Activated CD8-positive, alpha-beta memory T cell treated with anti-CD3 and anti-CD28 coated beads, Interleukin-2, amount 50 U/mL, for 24 hours (primary cell): ENCODE data around the gene TBC1D10A.
"Not testable (repeated sequence)": the region's sequence is repeated elsewhere in the genome, so short reads cannot be mapped to it uniquely, and the experiment has no call there.

Experiments used
- DNase-seq: peaks from one replicate; pipeline ENCODE4 v3.0.0-alpha.2; 2020; ENCODE audit errors: extremely low read depth

TBC1D10A gene

DNA sequence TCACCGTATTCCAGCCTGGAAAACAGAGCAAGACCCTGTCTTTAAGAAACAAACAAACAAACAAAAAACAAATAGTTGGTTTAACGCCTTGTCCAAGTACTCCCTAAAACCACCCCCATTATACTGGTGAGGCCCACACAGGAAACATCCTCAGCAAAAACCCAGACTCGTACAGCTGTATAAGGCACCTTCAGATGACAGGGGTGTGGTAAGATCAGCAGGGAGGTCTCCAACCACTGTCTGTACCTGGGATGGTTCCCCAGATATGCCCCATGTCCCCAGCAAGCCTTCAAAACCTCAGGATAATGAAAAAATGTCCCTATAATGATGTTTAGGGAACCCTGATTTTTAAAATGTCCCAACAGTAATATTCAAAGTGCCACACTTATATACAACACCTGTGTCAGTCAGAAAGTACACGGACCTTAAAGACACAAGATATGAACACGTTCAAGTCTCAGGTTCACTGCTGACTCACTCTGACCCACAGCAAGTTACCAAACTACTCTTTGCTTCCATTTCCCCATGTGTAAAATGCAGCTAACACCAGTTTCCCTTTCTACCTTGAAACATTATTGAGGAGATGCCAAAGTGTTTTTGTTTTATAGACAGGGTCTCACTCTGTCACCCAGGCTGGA, 20.6 kb upstream of the TBC1D10A start:
- DNase-seq = no peak

DNA sequence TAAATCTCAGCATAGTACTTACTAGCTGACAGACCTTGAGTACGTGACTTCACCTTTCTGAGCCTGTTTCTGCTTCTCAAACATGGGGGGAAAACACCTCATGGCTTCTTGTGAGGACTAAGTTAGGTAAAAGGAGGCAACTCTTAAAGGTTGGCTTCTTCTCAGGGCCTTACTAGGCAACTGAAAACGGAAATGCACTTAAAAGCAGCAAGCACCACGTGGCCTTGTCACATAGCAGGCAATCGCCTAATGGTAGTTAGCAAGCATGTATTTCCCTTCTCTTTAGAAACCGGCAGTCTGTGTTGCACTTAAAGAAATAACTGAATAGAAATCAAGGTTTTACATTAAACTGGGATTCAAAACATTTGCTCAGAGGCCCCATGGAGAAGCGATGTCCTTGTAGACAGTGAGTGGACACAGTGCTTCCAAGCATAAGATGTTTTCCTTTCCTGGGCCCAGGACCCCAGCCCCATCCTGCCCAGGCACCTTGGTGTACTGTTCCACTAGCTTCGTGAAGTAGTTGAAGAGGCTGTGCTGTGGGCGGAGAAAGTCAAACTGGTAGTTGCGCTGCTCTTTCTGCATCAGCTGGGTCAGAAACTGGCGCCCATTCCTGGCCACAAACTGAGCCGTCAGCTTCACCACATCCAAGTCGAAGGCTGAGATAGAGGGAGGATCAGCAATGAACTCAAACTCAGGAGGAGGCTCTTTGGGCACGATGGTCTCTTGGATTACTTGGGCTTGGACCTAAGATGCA, 17.9 kb upstream of the TBC1D10A start:
- no peak for DNase-seq

DNA sequence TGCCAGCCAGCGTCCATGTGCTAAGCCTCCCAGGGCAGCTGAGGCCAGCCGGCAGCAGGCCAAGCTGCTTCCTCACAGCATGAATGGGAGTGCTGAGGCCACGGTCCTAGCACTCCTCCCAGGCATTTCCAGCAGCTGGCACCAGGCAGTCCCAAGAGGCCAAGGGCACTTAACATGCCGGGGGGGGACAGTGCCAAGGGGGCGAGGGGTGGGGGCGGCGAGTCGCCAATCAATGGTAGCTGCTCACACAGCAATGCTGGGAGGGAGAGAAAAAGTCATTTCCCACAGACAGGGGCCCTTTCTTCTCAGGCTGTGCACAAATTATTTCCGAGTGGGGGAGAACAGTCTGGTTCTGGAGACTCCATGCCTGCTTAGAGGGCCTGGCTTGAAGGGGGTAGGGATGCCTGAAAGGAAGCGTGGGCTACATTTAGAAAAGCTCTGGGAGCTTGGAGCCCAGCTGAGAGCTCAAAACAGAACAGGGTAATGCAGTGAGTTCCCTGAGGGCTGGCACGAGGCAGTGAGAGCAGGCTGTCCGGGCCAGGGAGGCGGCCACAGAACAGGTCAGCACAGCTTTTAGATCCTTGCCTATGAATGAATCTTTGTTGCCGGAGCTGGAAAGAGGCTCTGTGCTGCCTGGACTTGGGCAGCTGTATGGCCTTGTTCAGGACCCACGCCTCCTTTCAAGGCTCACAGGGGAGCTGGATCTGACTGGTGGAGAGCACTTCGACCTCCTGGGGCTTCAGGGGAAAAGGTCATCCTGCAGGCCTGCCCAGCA, 14.4 kb upstream of the TBC1D10A start:
- no peak for DNase-seq

DNA sequence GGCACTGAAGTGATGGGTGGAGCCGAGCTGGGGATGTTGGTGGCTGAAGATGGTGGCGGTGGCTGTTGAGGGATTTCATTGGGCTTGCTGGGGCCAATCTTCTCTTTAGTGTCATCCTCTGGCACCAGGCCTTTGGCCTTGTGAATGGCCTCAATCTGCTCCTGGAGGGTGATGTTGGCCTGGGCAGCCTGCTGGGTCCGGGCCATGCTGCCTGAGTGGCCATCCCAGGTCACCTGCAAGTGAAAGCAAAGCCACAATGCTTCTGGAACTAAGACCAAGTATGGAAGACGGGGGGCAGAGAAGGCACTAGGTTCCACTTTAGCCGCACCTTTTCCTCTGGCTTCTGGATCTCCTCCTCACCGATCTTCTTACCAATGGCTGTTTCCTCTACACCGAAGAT, 12.1 kb upstream of the TBC1D10A start:
- no peak for DNase-seq

DNA sequence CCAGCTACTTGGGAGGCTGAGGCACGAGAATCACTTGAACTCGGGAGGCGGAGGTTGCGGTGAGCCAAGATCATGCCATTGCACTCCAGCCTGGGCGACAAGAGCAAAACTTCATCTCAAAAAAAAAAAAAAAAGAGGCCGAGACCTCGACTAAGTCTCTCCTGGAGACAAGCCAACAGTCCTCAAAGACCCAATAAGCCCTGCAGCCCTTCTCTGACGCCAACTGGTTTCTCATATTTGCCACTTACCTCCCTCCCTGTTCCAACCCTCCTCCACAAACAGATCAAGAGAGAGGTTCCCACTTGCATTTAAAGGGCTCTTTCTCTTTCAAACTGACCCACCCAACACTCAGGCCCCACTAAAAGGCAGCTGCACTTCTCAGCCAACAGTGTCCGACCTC, 11.6 kb upstream of the TBC1D10A start:
- not testable (repeated sequence) for DNase-seq

DNA sequence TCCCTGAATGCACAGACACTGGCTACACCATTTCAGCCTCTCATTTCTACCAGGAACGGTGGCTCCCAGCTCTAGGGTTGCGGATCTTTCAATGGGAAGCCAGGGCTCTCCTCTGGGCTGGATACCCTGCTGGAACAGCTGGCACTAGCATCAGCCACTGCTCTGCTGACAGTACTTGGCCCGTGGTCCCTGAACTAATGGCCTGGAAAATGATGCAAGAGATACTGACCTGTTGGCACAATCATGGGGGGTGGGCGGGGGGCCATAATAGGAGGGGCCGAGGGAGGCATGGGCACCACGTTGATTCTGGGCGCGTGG, 10.7 kb upstream of the TBC1D10A start:
- no peak for DNase-seq

DNA sequence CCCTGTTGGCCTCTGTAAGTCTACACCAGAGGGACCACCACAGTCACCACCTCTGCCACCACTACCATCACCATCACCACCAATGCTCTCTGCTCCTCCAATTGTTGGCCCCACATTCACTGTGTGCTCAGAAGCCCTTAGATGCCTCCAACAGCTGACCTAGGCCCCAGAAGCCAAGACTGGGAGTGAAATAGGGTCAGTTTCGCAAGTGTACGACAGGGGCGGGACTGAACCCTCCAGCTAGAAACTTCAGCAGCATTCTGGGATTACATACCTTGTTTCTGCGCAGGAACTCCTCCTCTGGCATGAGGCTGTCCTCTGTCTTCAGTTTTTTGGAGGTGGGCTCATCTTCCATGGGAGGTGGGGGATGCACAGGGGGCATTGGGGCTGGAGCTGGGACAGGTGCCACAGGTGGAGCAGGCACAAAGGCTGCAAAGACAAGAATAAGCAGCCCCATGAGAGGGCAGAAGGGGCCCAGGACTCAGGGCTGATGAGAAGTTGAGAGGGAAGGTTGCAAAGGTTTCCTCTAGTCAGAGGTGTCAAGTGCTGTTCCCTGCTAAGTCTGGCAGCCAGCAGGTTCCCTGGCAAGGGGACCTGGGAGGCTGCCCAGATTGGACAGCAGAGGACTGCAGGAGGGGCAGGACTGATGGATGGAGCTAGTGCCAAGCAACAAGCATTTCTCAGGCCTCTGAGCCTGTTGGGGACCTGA, 10.2 kb upstream of the TBC1D10A start:
- no peak for DNase-seq

DNA sequence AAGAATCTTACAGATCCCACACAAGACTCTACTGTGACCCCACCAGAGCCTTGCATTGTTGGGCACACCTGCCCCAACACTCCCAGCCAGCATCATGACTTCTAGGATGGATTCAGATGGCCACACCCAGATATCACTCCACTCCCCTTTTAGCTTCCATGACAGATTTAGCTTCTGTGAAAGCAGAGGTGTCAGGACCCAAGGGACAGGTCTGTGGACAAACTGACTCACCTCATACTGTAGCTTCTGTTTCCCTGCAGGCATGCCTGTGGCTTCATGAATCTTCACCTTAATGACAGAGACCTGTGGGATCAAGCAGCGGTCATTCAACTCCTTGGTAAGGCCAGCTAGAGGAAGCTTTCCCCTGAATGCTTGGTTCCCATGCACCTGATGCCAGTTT, 8.5 kb upstream of the TBC1D10A start:
- DNase-seq = no peak

DNA sequence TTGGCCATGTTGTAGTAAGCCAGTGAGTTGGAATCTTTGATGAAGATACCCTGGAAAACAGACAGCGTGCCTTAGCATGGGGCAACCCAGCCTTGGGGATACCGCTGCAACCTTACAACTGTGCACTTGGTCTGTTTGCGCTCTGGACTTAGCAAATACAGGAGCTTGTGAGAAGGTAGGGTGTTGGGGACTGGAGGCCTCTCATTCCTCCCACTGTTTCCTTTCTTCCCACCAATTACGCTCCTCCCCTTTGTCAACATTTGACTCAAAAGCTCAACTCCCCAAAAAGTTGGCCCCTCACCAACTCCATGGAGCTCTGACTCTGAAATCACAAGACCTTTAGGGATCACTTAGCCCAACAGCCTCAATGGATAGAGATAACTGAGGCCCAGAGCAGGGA, 7.9 kb upstream of the TBC1D10A start:
- DNase-seq = no peak

DNA sequence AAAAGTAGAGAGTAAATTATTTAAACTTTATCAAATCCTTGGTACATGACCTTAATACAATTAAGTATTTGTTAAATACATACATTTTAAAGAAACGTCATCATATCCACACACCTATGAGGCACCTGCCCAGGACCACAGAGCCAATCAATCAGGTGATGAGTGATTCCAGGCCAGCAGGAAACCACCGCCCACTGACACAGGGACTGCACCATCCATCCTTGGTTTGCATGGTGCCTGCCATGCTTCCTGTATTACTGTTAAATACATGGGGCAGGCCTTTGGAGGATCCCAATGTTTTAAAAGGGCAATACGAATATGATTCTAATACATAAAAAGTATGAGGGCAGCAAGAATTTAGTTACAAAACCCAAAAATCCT, 7.0 kb upstream of the TBC1D10A start:
- no peak for DNase-seq

DNA sequence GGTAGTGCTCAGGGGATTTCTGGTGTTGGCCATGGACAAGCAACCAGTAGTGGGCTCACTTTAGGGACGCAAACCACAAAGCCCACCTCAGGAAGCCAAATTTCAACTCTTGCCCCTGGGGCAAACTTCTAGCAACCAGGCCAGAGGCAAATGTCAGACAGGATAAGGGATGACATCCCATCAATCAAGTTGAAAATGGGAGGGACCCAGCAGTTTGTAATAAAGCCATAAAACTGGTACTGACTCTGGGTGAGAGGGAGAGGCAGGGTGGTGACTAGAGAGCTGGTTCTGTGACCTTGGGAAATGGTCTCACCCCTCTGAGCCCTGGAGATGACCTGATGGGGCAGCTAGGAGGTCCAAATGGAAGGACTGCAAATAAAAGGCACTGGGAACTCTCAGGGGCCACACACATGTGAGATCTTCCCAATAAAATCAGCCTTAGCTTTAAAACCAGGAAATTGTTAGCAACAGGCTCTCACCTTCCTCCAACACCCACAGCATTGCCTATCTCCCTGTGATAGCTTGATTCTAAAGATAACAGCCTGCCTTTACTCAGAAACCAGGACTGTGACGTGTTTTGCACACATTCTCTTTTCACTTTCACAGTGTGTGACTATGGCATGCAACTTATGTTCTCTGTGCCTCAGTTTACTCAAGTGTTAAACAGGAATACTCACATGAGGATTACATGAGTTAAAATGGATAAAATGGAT, 6.4 kb upstream of the TBC1D10A start:
- no peak for DNase-seq

DNA sequence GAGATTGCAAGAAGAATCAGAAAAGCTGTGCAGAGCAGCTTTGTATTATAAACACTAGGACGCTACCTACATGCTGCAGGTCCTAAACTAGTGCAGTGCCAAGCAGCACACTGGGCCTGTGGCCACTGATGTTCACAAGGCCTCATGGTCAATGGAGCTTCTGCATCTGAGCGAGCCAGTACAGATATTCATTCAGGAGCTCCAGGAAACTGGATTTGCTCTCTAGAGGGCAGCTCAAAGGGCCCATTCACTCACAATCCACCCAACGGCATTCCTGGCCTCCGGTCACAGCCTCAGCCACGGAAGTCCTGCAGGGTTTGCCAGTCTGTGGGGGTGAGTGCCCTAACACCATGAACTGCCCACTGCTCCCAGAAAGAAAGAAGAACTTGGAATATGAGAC, 5.8 kb upstream of the TBC1D10A start:
- no peak for DNase-seq

DNA sequence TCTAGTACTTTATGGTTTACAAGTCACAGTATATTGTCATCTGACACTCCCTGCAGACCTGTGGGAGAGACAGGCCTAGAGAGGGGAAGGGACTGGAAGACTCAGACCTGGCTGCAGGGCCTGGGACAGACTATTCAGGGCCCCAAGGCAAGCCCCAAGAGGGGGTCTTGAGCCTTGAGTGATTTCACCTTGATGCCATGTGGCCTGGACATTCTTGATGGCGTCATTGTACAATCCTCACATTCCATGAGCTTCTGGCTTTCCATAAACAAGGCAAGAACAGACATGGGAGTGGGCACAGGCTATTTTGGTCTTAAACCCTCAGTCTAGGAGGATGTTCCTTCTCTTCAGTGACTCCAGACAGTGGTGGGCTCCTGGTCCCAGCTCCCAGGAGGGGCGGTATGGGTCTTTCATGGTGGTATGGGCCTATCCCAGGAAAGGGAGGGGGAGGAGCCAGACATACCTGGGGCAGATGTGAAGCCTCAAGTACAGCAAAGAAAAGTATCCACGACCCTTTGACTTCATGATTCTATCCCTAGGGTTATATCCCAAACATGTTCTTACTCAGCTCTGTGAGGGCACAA, 1.8 kb upstream of the TBC1D10A start:
- no peak for DNase-seq

DNA sequence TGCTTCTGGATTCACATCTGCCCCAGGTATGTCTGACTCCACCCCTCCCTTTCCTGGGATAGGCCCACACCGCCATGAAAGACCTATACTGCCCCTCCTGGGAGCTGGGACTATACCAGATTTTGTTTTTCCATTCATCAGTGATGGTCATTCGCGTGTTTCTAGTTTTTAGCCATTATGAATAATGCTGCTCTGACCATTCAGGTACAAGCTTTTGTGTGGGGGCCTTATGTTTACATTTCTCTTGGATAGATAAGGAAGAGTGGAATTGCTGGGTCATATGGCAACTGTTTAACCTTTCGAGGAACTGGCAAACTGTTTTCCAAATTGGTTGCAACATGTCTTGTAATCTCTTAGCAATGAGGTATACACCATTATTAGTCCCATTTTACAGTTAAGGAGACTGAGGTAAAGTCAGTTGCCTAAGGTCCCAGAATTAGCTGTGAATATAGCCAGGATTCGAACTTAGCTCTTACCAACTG, 1.2 kb upstream of the TBC1D10A start:
- DNase-seq = no peak

DNA sequence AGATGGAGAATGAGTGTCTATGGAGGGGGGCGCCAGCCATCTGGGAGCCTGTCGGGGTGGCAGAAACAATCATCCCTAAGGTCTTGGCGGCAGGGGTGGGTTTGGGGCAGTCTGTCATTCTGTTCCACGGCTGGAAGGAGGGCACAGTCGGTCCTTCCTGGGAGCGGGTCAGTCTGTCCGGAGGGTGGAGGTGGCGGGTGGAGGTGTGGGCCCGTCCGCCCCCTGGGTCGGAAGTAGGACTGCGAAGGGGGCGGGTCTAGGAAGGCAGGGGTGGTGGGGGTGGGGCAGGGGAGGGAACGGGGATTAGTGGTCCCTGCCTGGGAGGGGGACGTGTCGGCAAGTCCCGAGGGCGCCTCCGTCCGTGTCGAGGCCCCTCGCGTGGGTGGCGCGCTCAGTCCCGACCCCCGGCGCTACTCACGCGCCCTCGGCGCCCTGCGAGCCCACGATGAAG, 461 bp downstream of the TBC1D10A start:
- DNase-seq = no peak

DNA sequence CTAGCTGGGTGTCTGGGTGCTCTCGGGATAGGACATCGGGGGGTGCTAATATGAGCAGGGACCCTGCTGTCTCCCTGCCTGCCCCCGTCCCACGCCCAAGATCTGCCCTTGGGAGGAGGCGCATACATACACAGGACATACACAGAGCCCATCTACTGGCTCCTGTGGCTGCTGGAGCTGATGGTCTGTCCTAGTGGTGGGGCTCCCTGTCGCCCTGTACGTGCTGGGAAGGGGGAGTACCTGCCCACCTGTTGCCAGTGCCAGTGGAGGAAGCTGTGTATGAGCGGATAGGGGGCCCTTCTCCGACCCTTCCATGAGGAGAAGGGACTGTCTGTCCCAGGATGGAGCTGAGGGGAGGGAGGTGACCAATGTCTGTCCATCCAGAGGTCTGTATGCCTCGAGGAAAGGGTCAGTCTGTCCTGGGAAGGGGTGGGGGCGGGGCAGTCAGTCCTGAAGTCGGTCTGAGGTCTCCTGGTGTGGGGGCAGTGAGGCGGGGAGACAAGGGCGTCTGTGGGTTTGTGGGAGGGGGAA, 952 bp downstream of the TBC1D10A start:
- no peak for DNase-seq

DNA sequence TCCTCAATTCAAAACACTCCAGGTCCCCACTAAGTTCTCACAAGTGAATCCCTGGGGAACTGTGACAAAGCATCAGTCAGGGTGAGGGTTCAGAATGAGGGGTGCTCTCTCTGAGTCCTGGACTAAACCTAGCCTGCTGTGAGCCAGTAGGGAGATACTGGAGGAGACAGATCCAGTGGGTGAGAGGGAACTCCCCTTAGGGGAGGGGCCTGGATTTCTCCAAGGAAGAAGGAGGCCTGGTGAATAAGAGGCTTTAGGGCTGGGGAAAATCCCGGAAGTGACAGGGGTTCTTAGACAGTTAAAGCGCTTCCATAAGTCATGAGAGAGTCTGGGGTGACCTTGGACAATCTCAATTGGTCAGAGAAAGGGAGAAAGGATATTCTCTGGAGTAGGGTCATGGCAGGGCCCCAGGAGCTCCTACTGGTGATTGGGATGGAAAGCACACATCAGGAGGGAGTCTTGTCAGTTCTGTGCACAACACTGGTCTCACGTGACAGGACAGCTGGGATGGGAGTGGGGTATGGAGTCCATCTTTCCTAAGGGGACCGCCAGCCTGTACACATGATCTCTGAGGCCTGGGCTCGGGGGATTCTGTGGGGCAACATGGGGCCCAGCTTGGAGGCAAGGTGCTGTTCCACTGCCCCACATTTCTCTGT, 1.5 kb downstream of the TBC1D10A start:
- no peak for DNase-seq

DNA sequence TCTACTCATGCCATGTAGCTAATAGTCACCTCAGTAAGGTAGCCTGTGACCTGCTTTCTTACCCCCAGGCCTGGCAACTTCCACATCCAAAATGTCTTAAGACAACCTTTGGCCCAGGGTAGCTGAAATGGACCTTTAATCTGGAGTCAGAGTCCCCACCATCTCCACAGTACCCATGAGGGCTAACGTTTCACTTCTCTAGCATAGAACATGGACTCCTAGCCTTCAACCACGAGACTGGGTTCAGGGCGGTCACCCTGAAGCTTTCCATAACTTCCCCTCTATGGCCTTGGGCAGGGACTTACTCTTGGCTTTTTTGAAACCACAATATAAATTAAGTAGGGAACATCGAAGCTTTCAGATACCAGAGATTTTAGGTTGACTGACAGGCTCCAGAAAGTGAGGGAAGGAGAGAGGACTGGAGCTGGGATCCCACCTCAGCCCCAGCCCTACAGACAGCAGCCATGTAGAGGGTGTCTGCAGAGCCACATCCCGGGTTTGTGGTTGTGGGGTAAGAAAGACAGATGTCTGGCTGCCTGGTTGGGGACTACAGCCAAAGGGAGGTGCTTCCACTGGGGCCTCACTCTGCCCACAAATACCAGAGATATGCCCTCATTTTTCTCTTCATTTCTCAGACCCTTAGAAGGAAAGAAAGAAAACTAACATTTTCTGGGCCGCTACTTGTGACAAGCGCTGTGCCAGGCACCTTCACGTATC, 2.6 kb downstream of the TBC1D10A start:
- DNase-seq = no peak

DNA sequence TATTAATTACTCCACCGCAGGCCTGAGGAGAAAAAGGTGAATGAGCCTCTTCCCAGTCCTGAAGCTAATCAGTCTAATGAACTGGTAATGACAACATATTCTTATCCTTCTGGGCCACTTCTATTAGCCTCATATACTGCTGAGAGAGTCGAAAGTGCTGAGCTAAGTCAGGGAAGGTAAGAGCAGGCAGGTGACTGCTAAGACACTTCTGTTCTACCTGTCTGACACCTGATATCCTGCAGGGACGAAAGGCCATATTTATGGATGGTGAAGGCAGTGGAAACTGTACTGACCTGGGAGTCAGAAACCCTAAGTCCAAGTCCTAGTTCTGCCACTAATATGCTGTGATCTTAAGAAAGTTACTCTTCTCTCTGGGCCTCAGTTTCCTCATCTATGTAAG, 3.5 kb downstream of the TBC1D10A start:
- no peak for DNase-seq

DNA sequence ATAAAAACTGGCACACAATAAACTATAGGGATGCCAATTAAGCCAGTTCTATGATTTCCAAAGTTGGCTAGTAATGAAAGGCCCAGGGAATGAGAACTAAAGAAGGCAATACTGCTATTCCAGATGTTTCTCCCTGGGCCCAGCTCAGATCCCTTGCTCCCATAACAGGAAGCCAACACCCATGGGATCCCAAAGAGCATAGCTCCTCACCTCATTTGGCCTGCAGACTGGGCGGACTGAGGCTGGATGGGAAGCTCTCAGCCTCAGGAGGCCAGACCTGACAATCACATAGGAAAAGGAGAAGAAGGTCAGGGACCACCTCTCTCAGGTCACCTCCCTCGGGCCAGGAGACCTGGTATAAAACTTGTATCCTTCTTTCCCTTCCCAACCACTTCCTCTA, 5.3 kb downstream of the TBC1D10A start:
- no peak for DNase-seq
